Measurements from ENCODE around the gene TROAP.
"Not testable (repeated sequence)": the region's sequence is repeated elsewhere in the genome, so short reads cannot be mapped to it uniquely, and the experiment has no call there.

The TROAP gene, protein sequence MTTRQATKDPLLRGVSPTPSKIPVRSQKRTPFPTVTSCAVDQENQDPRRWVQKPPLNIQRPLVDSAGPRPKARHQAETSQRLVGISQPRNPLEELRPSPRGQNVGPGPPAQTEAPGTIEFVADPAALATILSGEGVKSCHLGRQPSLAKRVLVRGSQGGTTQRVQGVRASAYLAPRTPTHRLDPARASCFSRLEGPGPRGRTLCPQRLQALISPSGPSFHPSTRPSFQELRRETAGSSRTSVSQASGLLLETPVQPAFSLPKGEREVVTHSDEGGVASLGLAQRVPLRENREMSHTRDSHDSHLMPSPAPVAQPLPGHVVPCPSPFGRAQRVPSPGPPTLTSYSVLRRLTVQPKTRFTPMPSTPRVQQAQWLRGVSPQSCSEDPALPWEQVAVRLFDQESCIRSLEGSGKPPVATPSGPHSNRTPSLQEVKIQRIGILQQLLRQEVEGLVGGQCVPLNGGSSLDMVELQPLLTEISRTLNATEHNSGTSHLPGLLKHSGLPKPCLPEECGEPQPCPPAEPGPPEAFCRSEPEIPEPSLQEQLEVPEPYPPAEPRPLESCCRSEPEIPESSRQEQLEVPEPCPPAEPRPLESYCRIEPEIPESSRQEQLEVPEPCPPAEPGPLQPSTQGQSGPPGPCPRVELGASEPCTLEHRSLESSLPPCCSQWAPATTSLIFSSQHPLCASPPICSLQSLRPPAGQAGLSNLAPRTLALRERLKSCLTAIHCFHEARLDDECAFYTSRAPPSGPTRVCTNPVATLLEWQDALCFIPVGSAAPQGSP

DNA sequence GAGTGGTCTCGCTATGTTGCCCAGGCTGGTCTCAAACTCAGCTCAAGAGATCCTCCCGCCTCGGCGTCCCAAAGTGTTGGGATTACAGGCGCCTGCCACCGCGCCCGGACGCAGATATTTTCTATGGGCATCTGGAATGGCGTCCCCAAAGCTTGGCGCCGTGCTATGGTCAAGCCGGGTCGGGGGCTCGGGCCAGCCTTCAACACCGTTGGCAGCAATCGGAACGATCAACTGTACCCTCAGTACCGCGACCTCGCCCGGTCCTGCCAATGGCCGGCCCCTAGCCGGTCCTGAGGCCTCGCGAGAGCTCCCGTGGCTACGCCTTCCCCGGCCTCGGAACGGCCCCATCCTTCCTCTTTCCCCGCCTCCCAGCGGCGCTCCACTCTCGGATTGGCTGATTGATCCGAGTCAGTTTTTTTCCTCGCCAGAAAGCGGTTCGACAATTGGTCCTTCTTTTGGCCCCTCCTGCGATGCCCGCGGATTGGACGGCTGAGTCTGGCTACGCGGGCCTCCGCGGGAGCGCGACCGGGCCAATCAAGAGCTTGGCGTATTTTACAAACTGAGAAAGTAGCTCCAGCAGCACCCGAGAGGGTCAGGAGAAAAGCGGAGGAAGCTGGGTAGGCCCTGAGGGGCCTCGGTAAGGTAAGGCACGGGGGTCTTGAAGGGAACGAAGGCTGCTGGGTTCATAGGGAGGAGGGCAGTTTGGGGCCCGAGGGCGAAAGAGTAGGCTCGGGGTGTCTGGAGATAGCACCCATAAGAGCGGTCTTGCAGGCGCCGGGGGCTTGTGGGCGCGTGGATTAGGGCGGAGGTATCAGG, at the start of gene TROAP:
Gene TROAP, plus strand, starts transcription at position 548 of the 816 bp plus-strand sequence. CDS start 354 bp downstream, outside the sequence.
- H3K4me1 ChIP-seq (ENCODE audit: control insufficient read depth in 5 of 5, insufficient read depth in 5 of 5, low read length in 5 of 5) = peaks cover 0 to 19% (median 15%) of the 10 kb centered on the region in 5 donors
- H3K36me3 ChIP-seq (ENCODE audit: control insufficient read depth in 5 of 5, insufficient read depth in 5 of 5, low read length in 5 of 5) = no peaks in the 10 kb centered on the region
- H3K4me3 ChIP-seq (ENCODE audit: low read depth in 1 of 5, low read length in 5 of 5) = peak within 1 kb of the TSS; percentile 75 to 82 (median 79)
- no peaks in the 10 kb centered on the region for H3K27me3 ChIP-seq (ENCODE audit: control insufficient read depth in 5 of 5, insufficient read depth in 4 of 5, low read length in 5 of 5)
- no peaks in the 10 kb centered on the region for H3K9me3 ChIP-seq (ENCODE audit: control insufficient read depth in 5 of 5, low read length in 5 of 5)
- no peak within 1 kb of the TSS for H3K27ac ChIP-seq (ENCODE audit: low read depth, low read length)
- H3K9ac ChIP-seq (ENCODE audit: low read length in 5 of 5) = peak within 1 kb of the TSS in 4 of 5 donors; percentile 55 to 86 (median 78)

DNA sequence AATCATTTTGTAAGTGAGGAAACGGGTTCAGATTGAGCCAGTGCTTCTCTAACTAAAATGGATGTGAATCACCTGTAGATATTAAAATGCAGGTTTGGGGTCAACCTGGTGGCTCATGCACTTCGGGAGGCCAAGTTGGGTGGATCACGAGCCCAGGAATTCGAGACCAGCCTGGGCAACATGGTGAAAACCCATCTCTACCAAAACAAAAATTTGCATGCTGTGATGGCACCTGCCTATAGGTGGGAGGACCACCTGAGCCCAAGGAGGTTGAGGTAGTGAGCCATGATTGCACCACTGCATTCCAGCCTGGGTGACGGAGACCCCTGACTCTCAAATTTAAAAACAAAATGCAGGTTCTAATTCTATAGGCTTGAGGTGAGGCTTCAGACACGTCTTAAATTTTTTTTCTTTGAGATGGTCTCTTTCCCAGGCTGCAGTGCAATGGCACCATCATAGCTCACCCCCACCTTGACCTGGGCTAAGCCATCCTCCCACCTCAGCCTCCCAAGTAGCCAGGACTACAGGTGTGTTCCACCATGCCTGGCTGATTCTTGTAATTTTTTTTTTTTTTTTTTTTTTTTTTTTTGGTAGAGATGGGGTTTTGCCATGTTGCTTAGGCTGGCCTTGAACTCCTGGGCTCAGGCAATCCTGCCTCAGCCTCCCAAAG, 49.2 kb upstream of the TROAP start:
- no peak overlapping the region for H3K4me3 ChIP-seq (ENCODE audit: low read depth in 1 of 5, low read length in 5 of 5)
- H3K27ac ChIP-seq (ENCODE audit: low read depth, low read length) = no peak overlapping the region
- no peaks in the 10 kb centered on the region for H3K27me3 ChIP-seq (ENCODE audit: control insufficient read depth in 5 of 5, insufficient read depth in 4 of 5, low read length in 5 of 5)
- H3K9ac ChIP-seq (ENCODE audit: low read length in 5 of 5) = no peak overlapping the region
- H3K4me1 ChIP-seq (ENCODE audit: control insufficient read depth in 5 of 5, insufficient read depth in 5 of 5, low read length in 5 of 5) = peaks cover 0 to 2% (median 0%) of the 10 kb centered on the region in 5 donors
- no peaks in the 10 kb centered on the region for H3K9me3 ChIP-seq (ENCODE audit: control insufficient read depth in 5 of 5, low read length in 5 of 5)
- peaks cover 11 to 46% (median 42%) of the 10 kb centered on the region in 5 donors for H3K36me3 ChIP-seq (ENCODE audit: control insufficient read depth in 5 of 5, insufficient read depth in 5 of 5, low read length in 5 of 5)

DNA sequence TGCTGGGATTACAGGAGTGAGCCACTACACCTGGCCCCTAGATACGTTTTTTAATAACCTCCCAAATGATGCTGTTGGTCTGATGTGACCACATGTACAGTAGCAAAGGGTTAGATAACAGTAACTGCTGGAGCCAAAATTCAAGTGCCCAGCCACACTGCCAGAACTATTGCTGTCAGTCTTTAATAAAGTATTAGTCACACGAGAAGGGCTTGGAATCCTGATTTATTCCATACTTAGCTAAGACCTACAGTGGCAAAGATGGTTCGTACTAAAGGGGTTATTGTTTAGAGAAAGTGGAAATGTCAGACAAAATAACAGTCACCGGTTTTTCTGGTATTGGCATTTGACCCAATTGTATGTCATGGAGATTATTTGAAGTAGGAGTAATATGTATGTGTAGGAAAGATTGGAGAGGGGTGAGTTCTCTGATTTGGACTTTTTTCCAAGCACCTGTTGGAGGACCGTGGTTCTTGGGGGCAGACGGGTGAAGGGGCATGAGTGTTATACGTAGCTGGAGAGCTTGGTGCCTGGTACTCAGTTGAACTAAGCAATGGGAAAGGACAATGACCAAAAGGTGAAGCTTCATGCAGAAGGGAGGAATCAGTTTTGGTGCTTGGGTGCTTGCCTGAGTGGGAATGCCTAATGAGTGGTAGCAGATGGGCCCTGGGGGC, 48.5 kb upstream of the TROAP start:
- no peaks in the 10 kb centered on the region for H3K9me3 ChIP-seq (ENCODE audit: control insufficient read depth in 5 of 5, low read length in 5 of 5)
- H3K4me1 ChIP-seq (ENCODE audit: control insufficient read depth in 5 of 5, insufficient read depth in 5 of 5, low read length in 5 of 5) = peaks cover 0 to under 1% (median 0%) of the 10 kb centered on the region in 5 donors
- no peak overlapping the region for H3K9ac ChIP-seq (ENCODE audit: low read length in 5 of 5)
- H3K4me3 ChIP-seq (ENCODE audit: low read depth in 1 of 5, low read length in 5 of 5) = no peak overlapping the region
- H3K27ac ChIP-seq (ENCODE audit: low read depth, low read length) = no peak overlapping the region
- peaks cover 11 to 43% (median 39%) of the 10 kb centered on the region in 5 donors for H3K36me3 ChIP-seq (ENCODE audit: control insufficient read depth in 5 of 5, insufficient read depth in 5 of 5, low read length in 5 of 5)
- H3K27me3 ChIP-seq (ENCODE audit: control insufficient read depth in 5 of 5, insufficient read depth in 4 of 5, low read length in 5 of 5) = no peaks in the 10 kb centered on the region

DNA sequence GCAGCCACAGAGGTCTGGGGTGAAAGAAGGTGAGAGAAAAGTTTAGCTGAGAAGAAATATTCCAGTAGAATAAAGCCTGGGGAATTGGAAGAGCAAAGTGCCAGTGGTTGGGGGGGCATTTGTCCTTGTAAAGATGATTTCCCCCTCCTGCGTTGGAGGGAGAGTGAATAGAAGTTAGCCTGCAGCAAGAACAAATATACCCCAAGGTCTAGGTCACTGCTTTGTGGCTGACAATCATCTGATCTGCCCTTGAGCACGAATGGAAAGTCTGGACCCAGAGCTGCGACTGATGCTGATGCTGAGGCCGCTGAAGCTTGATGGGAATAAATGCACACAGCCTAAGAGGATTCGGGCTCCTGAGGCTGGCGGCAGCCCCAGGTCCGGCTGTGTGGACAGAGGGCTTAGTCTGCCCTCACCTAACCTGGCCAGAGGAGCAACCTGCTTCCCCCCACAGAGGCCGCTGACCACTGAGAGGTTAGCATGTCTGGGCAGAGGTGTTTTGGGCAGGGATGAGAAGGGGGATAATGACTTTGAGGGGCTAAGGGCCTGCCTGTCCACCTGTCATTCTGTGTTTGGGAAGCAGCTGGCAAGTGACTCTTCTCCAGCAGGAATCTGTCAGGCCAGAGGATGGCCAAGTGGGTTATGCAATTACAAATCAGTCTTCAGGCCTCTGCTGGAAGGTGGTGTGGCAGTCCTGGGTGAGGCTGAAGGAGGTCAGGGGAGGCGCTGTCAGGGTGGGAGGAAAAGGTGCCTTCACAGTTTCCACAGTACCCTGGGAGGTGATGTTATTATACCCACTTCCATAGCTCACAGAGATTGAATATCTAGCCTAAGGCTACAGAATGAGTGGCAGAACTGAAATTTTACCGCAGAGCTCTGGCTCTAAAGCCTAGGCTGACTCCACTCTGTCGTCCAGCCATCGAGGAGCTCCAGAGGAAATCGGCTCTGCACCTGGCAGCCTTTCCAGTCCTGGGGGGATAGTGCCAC, 46.5 kb upstream of the TROAP start:
- H3K27ac ChIP-seq (ENCODE audit: low read depth, low read length) = no peak overlapping the region
- H3K9me3 ChIP-seq (ENCODE audit: control insufficient read depth in 5 of 5, low read length in 5 of 5) = no peaks in the 10 kb centered on the region
- no peak overlapping the region for H3K4me3 ChIP-seq (ENCODE audit: low read depth in 1 of 5, low read length in 5 of 5)
- no peak overlapping the region for H3K9ac ChIP-seq (ENCODE audit: low read length in 5 of 5)
- peaks cover 0 to 22% (median 20%) of the 10 kb centered on the region in 5 donors for H3K36me3 ChIP-seq (ENCODE audit: control insufficient read depth in 5 of 5, insufficient read depth in 5 of 5, low read length in 5 of 5)
- H3K4me1 ChIP-seq (ENCODE audit: control insufficient read depth in 5 of 5, insufficient read depth in 5 of 5, low read length in 5 of 5) = peaks cover 0 to 5% (median 3%) of the 10 kb centered on the region in 5 donors
- no peaks in the 10 kb centered on the region for H3K27me3 ChIP-seq (ENCODE audit: control insufficient read depth in 5 of 5, insufficient read depth in 4 of 5, low read length in 5 of 5)

DNA sequence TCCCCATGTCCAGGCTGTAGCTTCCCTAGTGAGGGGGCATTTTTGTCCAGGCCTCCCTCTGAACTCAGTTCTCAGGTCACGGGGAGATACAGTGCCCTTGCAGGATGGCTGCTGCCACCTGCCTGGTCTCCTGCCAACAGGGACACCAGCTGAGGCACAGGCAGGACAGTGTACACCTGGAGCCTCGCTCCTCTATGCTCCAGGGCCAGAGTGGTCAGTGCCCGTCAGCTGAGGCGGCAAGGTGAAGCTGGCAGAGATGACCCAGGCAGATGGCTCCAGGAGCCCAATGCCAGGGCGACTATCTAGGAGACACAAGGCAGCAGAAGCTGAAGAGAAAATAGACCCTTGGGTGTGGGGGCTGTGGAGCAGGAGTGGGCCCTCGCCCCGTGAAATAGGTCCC, 45.6 kb upstream of the TROAP start:
- peaks cover 0 to 17% (median 15%) of the 10 kb centered on the region in 5 donors for H3K36me3 ChIP-seq (ENCODE audit: control insufficient read depth in 5 of 5, insufficient read depth in 5 of 5, low read length in 5 of 5)
- no peaks in the 10 kb centered on the region for H3K9me3 ChIP-seq (ENCODE audit: control insufficient read depth in 5 of 5, low read length in 5 of 5)
- peaks cover 0 to 5% (median 3%) of the 10 kb centered on the region in 5 donors for H3K4me1 ChIP-seq (ENCODE audit: control insufficient read depth in 5 of 5, insufficient read depth in 5 of 5, low read length in 5 of 5)
- H3K27me3 ChIP-seq (ENCODE audit: control insufficient read depth in 5 of 5, insufficient read depth in 4 of 5, low read length in 5 of 5) = no peaks in the 10 kb centered on the region
- no peak overlapping the region for H3K9ac ChIP-seq (ENCODE audit: low read length in 5 of 5)
- H3K27ac ChIP-seq (ENCODE audit: low read depth, low read length) = no peak overlapping the region
- H3K4me3 ChIP-seq (ENCODE audit: low read depth in 1 of 5, low read length in 5 of 5) = no peak overlapping the region

DNA sequence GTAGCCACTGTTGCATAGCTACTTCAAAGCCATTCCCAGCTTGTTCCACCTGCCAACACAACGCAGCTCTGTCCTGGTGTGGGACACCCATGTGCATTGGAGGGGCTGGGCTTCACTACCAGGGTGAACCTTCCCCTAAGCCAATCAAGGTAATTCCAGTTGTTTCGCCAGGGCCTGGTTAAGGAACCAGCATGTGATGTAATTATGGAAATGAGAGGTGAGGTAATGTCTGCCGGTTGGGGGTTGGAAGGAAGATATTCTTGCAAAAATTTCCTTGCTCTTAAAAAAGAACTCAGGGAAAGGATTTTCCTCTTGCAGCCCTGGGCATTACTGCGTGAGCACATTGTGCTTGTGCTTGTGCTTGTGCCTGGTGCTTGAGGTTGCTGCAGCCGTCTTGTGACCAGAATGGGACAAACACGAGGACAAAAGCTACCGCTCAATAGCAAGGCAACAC, 43.3 kb upstream of the TROAP start:
- Histone ChIP-seq H3K9ac (ENCODE audit: low read length in 5 of 5) (no peak overlapping the region), H3K27me3 (ENCODE audit: control insufficient read depth in 5 of 5, insufficient read depth in 4 of 5, low read length in 5 of 5) (peaks cover 0 to 9% (median 7%) of the 10 kb centered on the region in 5 donors), H3K9me3 (ENCODE audit: control insufficient read depth in 5 of 5, low read length in 5 of 5) (no peaks in the 10 kb centered on the region), H3K4me3 (ENCODE audit: low read depth in 1 of 5, low read length in 5 of 5) (no peak overlapping the region), H3K4me1 (ENCODE audit: control insufficient read depth in 5 of 5, insufficient read depth in 5 of 5, low read length in 5 of 5) (peaks cover 0 to 5% (median 3%) of the 10 kb centered on the region in 5 donors), H3K27ac (ENCODE audit: low read depth, low read length) (no peak overlapping the region), H3K36me3 (ENCODE audit: control insufficient read depth in 5 of 5, insufficient read depth in 5 of 5, low read length in 5 of 5) (no peaks in the 10 kb centered on the region)

DNA sequence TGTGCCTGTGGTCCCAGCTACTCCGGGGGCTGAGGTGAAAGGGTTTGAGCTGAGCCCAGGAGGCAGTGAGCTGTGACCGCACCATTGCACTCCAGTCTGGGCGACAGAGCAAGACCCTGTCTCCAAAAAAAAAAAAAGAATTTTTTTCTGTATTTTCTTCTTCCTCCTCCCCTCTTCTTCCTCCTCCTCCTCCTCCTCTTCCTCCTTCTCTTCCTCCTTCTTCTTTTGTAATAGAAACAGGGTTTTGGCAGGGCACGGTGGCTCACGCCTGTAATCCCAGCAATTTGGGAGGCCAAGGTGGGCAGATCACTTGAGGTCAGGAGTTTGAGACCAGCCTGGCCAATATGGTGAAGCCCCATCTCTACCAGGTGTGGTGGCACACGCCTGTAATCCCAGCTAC, 42.5 kb upstream of the TROAP start:
- not testable (repeated sequence) for H3K27me3 ChIP-seq (ENCODE audit: control insufficient read depth in 5 of 5, insufficient read depth in 4 of 5, low read length in 5 of 5); H3K27ac ChIP-seq (ENCODE audit: low read depth, low read length); H3K4me3 ChIP-seq (ENCODE audit: low read depth in 1 of 5, low read length in 5 of 5); H3K36me3 ChIP-seq (ENCODE audit: control insufficient read depth in 5 of 5, insufficient read depth in 5 of 5, low read length in 5 of 5); H3K4me1 ChIP-seq (ENCODE audit: control insufficient read depth in 5 of 5, insufficient read depth in 5 of 5, low read length in 5 of 5); H3K9ac ChIP-seq (ENCODE audit: low read length in 5 of 5); H3K9me3 ChIP-seq (ENCODE audit: control insufficient read depth in 5 of 5, low read length in 5 of 5)

DNA sequence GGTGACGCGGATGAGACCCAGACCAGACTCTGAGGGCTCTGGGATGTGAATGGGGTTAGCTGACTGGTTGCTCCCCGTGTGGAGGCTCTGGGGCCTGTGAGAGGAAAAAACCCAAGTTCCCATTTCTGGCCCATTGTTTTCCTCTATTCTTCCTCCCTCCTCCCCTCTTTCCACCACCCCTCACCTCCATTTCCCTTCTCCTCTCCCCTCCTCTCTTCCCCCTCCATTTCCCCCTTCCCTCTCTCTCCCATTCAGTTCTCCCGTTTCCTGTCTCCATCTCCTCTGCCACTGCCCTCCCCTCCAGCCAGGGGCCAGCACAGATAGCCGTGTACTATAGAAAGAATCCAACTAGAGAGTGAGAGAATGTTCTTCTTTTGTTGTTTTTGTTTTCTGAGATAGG, 40.8 kb upstream of the TROAP start:
- H3K27me3 ChIP-seq (ENCODE audit: control insufficient read depth in 5 of 5, insufficient read depth in 4 of 5, low read length in 5 of 5) = peaks cover 3 to 9% (median 8%) of the 10 kb centered on the region in 5 donors
- no peak overlapping the region for H3K4me3 ChIP-seq (ENCODE audit: low read depth in 1 of 5, low read length in 5 of 5)
- H3K27ac ChIP-seq (ENCODE audit: low read depth, low read length) = no peak overlapping the region
- H3K4me1 ChIP-seq (ENCODE audit: control insufficient read depth in 5 of 5, insufficient read depth in 5 of 5, low read length in 5 of 5) = peaks cover 0 to 5% (median 3%) of the 10 kb centered on the region in 5 donors
- no peaks in the 10 kb centered on the region for H3K36me3 ChIP-seq (ENCODE audit: control insufficient read depth in 5 of 5, insufficient read depth in 5 of 5, low read length in 5 of 5)
- H3K9me3 ChIP-seq (ENCODE audit: control insufficient read depth in 5 of 5, low read length in 5 of 5) = no peaks in the 10 kb centered on the region
- no peak overlapping the region for H3K9ac ChIP-seq (ENCODE audit: low read length in 5 of 5)
